Osteoblast (primary cell): ENCODE data around the gene PXK. TPM values are rescaled to one million over a fixed set of nuclear protein-coding genes. Genes with fewer than 3 reads are reported as not detected.
A peak's percentile ranks its signal among the peaks of the same experiment; 100 is the strongest.

Experiments
- DNase-seq: peaks from one replicate; pipeline ENCODE4 v3.0.0; 2011; ENCODE audit warnings: low spot score, mixed read lengths; ENCODE audit not compliant: insufficient read length; ENCODE audit errors: missing footprints
- H2AFZ ChIP-seq: 2 replicates; pipeline ENCODE4 v1.6.0; 2011; ENCODE audit warnings: mild to moderate bottlenecking, low read length
- H3K27ac ChIP-seq: 2 replicates; pipeline ENCODE4 v1.5.1; 2011; ENCODE audit warnings: mild to moderate bottlenecking, low read depth, low read length, moderate library complexity
- H3K27me3 ChIP-seq: 2 replicates; pipeline ENCODE4 v1.6.0; 2012; ENCODE audit warnings: mild to moderate bottlenecking, control low read depth, inconsistent platforms, low read length, moderate library complexity; ENCODE audit not compliant: insufficient read depth
- H3K36me3 ChIP-seq: 2 replicates; pipeline ENCODE4 v1.5.1; 2011; ENCODE audit warnings: mild to moderate bottlenecking, low read length, control low read depth, moderate library complexity; ENCODE audit not compliant: insufficient read depth
- H3K4me1 ChIP-seq: 2 replicates; pipeline ENCODE4 v1.5.1; 2011; ENCODE audit warnings: mild to moderate bottlenecking, low read length, control low read depth, moderate library complexity; ENCODE audit not compliant: insufficient read depth
- H3K4me2 ChIP-seq: 2 replicates; pipeline ENCODE4 v1.6.0; 2011; ENCODE audit warnings: mild to moderate bottlenecking, low read length; ENCODE audit not compliant: insufficient read depth
- H3K4me3 ChIP-seq: fragments of 200-600 bp; sonication (generic); 3 replicates; pipeline ENCODE4 v1.5.1; 2012; ENCODE audit warnings: mild to moderate bottlenecking, low read length, inconsistent platforms; ENCODE audit not compliant: insufficient read depth
- H3K79me2 ChIP-seq: 2 replicates; pipeline ENCODE4 v1.6.0; 2012; ENCODE audit warnings: mild to moderate bottlenecking, low read length, control low read depth, inconsistent platforms; ENCODE audit not compliant: insufficient read depth
- H3K9me3 ChIP-seq: 2 replicates; pipeline ENCODE4 v1.5.1; 2011; ENCODE audit warnings: low read depth, low read length, control low read depth
- H4K20me1 ChIP-seq: 2 replicates; pipeline ENCODE4 v1.6.0; 2012; ENCODE audit warnings: mild to moderate bottlenecking, low read length, control low read depth; ENCODE audit not compliant: insufficient read depth
- total RNA-seq: library from RNA; depleted of rRNA; stranded (reverse); fragments of >200 nt; gene quantifications from 2 replicates; pipeline ENCODE4 v1.2.3, GENCODE V29; 2012
- TF ChIP-seq, protein P1 (sequence below): IDR thresholded peaks from 2 replicates; pipeline ENCODE4 v1.5.1; 2011; ENCODE audit warnings: mild to moderate bottlenecking, low read depth, low read length, moderate library complexity; ENCODE audit errors: extremely low read depth

Gene PXK
- total RNA-seq, 1 donor = 77.4 TPM

DNA sequence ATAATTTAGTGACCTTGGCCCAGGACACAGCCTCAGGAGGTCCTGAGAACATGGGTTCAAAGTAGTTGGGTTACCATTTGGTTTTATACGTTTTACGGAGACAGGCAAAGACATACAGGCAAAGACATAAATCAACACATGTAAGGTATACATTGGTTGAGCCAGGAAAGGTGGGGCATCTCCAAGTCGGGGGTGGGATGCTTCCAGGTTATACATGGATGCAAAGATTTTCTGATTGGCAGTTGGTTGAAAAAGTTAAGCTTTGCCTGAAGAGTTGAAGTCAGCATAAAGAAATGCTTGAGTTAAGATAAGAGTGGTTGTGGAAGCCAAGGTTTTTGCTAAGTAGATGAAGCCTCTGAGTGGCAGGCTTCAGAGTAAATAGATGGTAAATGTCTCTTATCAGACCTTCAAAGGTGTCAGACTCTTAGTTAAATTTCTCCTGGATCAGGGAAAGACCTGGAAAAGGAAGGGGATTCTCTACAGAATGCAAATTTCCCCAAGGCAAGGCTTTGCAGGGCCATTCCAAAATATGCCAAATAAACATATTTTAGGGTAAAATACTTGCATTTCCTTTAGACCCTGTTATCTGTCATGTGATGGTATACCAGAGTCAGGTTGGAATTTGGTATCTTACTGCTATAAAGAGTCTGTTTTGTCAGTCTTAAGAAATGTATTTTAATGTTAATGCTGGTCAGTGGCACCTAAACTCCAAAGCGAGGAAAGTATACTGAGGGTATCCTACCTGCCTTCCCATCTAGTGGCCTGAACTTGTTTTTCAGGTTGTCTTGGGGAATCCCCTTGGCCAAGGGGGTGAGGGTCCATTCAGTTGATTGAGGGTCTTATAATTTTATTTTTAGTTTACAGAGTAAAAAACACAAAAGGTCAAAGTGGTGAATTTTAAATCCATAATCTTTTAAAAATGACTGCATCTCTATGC is 109.1 kb downstream of the PXK start:
- Histone ChIP-seq H3K4me3 (no peak overlapping the region), H3K27me3 (no peaks in the 10 kb centered on the region), H3K9me3 (no peaks in the 10 kb centered on the region), H3K36me3 (no peaks in the 10 kb centered on the region), H3K4me2 (no peak overlapping the region), H4K20me1 (no peaks in the 10 kb centered on the region), H3K4me1 (peaks cover 8% of the 10 kb centered on the region), H3K27ac (no peak overlapping the region), H2AFZ (no peak overlapping the region), H3K79me2 (no peaks in the 10 kb centered on the region)
- DNase-seq = no peak
- TF ChIP-seq, protein P1, sequence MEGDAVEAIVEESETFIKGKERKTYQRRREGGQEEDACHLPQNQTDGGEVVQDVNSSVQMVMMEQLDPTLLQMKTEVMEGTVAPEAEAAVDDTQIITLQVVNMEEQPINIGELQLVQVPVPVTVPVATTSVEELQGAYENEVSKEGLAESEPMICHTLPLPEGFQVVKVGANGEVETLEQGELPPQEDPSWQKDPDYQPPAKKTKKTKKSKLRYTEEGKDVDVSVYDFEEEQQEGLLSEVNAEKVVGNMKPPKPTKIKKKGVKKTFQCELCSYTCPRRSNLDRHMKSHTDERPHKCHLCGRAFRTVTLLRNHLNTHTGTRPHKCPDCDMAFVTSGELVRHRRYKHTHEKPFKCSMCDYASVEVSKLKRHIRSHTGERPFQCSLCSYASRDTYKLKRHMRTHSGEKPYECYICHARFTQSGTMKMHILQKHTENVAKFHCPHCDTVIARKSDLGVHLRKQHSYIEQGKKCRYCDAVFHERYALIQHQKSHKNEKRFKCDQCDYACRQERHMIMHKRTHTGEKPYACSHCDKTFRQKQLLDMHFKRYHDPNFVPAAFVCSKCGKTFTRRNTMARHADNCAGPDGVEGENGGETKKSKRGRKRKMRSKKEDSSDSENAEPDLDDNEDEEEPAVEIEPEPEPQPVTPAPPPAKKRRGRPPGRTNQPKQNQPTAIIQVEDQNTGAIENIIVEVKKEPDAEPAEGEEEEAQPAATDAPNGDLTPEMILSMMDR = no peak

GRCh38 chr3:58452176-58452575 is 119.5 kb downstream of the PXK start:
- no peaks in the 10 kb centered on the region for H3K36me3 ChIP-seq
- no peak for DNase-seq
- no peaks in the 10 kb centered on the region for H4K20me1 ChIP-seq
- no peak overlapping the region for H3K4me2 ChIP-seq
- TF ChIP-seq, protein P1 = no peak
- no peak overlapping the region for H2AFZ ChIP-seq
- no peaks in the 10 kb centered on the region for H3K4me1 ChIP-seq
- no peaks in the 10 kb centered on the region for H3K79me2 ChIP-seq
- H3K27me3 ChIP-seq = no peaks in the 10 kb centered on the region
- no peak overlapping the region for H3K27ac ChIP-seq
- peaks cover 3% of the 10 kb centered on the region for H3K9me3 ChIP-seq
- H3K4me3 ChIP-seq = no peak overlapping the region

GRCh38 chr3:58459160-58459559 is 126.5 kb downstream of the PXK start:
- Histone ChIP-seq H3K79me2 (no peaks in the 10 kb centered on the region), H3K4me3 (no peak overlapping the region), H3K27me3 (no peaks in the 10 kb centered on the region), H3K4me1 (peaks cover 10% of the 10 kb centered on the region), H3K4me2 (no peak overlapping the region), H3K36me3 (no peaks in the 10 kb centered on the region), H3K9me3 (no peaks in the 10 kb centered on the region), H4K20me1 (no peaks in the 10 kb centered on the region), H3K27ac (no peak overlapping the region), H2AFZ (no peak overlapping the region)
- DNase-seq = no peak
- TF ChIP-seq, protein P1 = no peak

GRCh38 chr3:58462829-58463180 is 130.1 kb downstream of the PXK start:
- H3K79me2 ChIP-seq = no peaks in the 10 kb centered on the region
- TF ChIP-seq, protein P1 = no peak
- H3K4me3 ChIP-seq = no peak overlapping the region
- H3K4me2 ChIP-seq = peak overlapping the region; percentile 80
- peaks cover 11% of the 10 kb centered on the region for H3K4me1 ChIP-seq
- H3K27me3 ChIP-seq = no peaks in the 10 kb centered on the region
- no peaks in the 10 kb centered on the region for H3K36me3 ChIP-seq
- H2AFZ ChIP-seq = no peak overlapping the region
- no peaks in the 10 kb centered on the region for H4K20me1 ChIP-seq
- DNase-seq = peak; percentile 64
- no peak overlapping the region for H3K27ac ChIP-seq
- no peaks in the 10 kb centered on the region for H3K9me3 ChIP-seq
